Measurements from ENCODE around the gene AP5Z1. TPM values are rescaled to one million over a fixed set of nuclear protein-coding genes. Genes with fewer than 3 reads are reported as not detected.

AP5Z1 gene
- total RNA-seq, 2 donors from 2014 or later, result 30.9 to 61.7 TPM

DNA sequence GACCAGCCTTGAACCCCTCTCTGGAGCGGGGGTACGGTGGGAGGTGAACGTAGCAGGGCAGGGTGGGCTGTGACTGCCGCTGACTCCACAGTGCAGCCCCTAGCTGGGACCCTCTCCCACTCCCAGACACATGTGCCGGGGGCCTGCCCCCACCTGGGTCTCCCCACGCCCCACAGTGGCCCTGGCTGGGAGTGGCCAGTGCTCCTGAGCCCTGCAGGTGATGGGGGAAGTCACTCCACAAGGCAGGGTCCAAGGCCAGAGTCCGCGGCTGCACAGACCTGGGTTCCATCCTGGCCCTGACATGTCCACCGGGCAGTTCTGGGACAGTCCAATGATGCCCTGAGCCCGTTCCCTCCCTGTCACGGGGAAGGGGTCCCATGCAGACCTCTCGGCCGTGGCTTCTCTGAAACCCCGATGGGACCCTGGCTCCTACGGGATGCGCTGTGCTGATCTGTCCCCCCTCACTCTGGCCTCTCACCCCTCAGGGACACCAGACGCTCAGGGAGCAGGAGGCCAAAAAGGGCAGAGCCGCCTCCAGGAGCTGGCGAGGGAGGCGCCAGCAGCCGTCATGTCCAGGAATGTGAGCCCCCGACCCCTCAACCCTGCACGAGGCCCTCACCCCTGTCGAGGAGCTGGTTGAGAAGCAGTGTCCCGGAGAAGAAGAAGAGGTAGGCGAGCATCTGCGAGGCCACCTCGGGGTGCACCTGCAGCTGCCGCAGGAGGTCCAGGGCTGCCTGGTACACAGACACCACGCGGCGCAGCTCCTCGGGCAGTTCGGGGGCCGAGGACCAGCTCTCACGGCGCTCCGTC lies 40.4 kb downstream of the AP5Z1 start:
- H3K36me3 ChIP-seq, result no peaks in the 10 kb centered on the region
- TF ChIP-seq POLR2A (IDR thresholded peaks at IDR 0.05) (no peak), POLR2AphosphoS5 (IDR thresholded peaks at IDR 0.05) (no peak)
- TF ChIP-seq, protein P1, sequence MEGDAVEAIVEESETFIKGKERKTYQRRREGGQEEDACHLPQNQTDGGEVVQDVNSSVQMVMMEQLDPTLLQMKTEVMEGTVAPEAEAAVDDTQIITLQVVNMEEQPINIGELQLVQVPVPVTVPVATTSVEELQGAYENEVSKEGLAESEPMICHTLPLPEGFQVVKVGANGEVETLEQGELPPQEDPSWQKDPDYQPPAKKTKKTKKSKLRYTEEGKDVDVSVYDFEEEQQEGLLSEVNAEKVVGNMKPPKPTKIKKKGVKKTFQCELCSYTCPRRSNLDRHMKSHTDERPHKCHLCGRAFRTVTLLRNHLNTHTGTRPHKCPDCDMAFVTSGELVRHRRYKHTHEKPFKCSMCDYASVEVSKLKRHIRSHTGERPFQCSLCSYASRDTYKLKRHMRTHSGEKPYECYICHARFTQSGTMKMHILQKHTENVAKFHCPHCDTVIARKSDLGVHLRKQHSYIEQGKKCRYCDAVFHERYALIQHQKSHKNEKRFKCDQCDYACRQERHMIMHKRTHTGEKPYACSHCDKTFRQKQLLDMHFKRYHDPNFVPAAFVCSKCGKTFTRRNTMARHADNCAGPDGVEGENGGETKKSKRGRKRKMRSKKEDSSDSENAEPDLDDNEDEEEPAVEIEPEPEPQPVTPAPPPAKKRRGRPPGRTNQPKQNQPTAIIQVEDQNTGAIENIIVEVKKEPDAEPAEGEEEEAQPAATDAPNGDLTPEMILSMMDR (IDR thresholded peaks at IDR 0.05), result no peak
- no peak overlapping the region for H3K27ac ChIP-seq

DNA sequence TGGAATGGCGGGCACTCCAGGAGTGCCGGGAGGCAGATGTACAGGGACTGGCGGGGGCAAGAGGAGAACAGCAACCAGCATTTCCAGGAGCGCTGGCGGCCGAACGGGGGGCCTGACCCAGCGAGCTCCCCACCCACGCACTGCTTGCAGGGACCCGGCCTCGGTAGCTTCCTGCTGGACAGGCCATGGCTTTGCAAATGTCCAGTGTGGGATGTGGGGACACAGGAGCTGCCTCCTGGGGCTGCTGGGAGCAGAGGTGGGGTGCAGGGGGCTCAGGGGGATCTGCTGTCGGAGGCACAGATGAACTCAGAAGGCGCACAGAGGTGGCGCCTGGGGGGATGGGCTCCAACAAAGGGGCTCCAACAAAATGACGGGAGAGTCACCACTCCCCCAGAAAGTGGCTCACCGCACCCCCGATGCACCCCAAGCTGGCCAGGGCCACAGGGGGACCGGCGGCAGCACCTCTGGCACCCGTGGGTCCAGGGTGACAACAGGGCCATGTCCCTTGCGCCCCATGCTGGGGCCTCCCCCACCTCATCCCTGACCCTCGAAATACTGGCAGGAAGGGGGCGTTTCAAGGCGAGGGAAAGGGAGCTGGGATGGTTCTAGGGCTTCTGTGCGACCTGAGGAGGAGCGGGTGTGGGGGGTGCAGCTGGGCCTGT lies 41.1 kb downstream of the AP5Z1 start:
- Histone ChIP-seq H3K4me1 (replicated peaks) (no peaks in the 10 kb centered on the region), H3K36me3 (no peaks in the 10 kb centered on the region), H3K4me3 (no peak overlapping the region), H3K9me3 (no peaks in the 10 kb centered on the region), H3K27ac (no peak overlapping the region), H3K27me3 (replicated peaks; ENCODE audit: insufficient read depth) (no peaks in the 10 kb centered on the region)
- intact Hi-C loops (cut with DNase I), result no loop called here
- TF ChIP-seq, protein P1 (IDR thresholded peaks at IDR 0.05), result no peak
- no peak for TF ChIP-seq POLR2A (IDR thresholded peaks at IDR 0.05)
- TF ChIP-seq POLR2AphosphoS5 (IDR thresholded peaks at IDR 0.05), result no peak
- DNase-seq (ENCODE audit: low spot score), result no peak
- WGBS, result 93% methylated on average over 26 of the region's 26 CpGs

More for the DNA sequence above, 40.4 kb downstream of the AP5Z1 start:
- DNase-seq (ENCODE audit: low spot score), result no peak
- intact Hi-C loops (cut with DNase I), result no loop called here
- no peaks in the 10 kb centered on the region for H3K4me1 ChIP-seq (replicated peaks)
- H3K27me3 ChIP-seq (replicated peaks; ENCODE audit: insufficient read depth), result no peaks in the 10 kb centered on the region
- H3K9me3 ChIP-seq, result no peaks in the 10 kb centered on the region
- no peak overlapping the region for H3K4me3 ChIP-seq
- 89% methylated on average over 38 of the region's 38 CpGs for WGBS

DNA sequence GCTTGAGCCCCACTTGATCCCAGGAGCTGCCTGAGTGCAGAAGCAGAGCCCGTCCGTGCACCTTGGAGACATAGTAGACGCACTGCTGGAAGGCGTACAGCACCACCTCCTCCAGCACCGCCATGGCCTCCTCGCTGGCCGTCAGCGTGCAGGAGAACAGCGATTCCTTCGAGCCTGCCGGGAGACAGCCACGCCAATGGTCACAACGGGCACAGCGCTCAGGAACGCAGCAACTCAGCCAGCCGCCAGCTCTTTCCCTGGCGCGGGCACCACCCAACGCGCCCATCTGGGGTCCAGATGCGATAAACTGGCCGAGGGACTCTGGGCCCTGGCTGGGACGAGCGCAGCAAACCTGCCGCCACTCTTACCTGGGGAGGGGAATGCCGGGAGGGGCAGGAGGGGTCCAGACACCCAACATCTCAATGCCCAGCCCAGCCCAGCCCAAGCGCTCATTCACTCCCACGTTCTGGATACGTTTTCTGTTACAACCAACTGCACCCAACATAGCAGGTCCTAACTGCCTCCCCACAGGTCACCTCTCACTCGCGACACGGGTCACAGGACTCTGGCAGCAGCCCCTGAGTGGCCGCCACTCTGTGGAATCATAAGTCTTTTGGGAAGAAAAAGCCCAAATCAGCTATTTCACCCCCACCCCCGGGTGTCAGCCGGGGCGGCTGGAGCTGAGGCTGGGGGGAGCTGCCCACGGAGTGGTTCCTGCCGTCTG lies 41.9 kb downstream of the AP5Z1 start:
- no peaks in the 10 kb centered on the region for H3K9me3 ChIP-seq
- DNase-seq (ENCODE audit: low spot score), result no peak
- TF ChIP-seq POLR2A (IDR thresholded peaks at IDR 0.05), result no peak
- no peak for TF ChIP-seq POLR2AphosphoS5 (IDR thresholded peaks at IDR 0.05)
- no peak overlapping the region for H3K27ac ChIP-seq
- no peaks in the 10 kb centered on the region for H3K36me3 ChIP-seq
- H3K4me3 ChIP-seq, result no peak overlapping the region
- intact Hi-C loops (cut with DNase I), result no loop called here
- no peaks in the 10 kb centered on the region for H3K4me1 ChIP-seq (replicated peaks)
- WGBS, result 89% methylated on average over 38 of the region's 38 CpGs
- no peaks in the 10 kb centered on the region for H3K27me3 ChIP-seq (replicated peaks; ENCODE audit: insufficient read depth)

DNA sequence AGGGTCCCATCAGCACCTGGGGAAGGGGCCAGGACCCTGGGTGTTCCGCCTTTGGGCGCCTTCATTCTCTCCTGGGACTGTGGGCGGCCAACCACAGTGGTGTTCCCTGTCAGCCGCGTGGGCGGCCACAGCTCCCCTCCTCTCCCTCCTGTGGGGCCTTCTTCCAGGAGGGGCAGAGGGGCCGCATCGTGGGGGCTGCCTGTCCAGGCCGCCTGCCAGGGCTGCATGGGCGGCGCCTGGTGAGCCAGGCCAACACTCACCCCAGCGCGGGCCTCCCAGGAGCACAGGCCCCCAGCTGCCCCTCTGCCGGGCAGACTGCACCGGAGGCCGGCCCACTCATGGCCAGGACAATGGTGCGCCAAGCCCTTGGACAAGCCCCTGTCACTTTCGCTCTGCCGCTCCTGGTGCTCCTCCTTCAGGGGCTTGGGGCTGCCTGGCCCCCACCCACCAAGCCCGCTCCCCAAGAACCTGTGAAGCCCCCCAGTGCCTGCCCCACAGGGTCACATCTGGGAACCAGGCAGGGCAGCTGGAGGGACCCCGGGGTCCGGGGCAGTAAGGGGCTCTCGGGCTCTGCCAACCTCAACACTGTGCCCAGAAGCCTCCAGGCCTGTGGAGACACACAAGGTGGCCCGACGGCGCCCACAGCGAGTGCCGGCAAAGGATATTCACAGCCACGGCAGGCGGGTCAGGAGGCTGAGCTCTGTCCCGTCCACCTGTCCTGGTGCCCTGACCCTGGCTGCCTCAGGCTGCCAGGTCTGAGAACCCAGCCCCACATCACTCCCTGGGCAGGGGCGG lies 42.8 kb downstream of the AP5Z1 start:
- TF ChIP-seq POLR2AphosphoS5 (IDR thresholded peaks at IDR 0.05), result no peak
- TF ChIP-seq POLR2A (IDR thresholded peaks at IDR 0.05), result no peak
- TF ChIP-seq, protein P1 (IDR thresholded peaks at IDR 0.05), result no peak
- Histone ChIP-seq H3K27ac (no peak overlapping the region), H3K27me3 (replicated peaks; ENCODE audit: insufficient read depth) (no peaks in the 10 kb centered on the region)

More for the DNA sequence above, 42.8 kb downstream of the AP5Z1 start:
- intact Hi-C loops (cut with DNase I), result no loop called here
- WGBS, result 55% methylated on average over 20 of the region's 32 CpGs
- Histone ChIP-seq H3K9me3 (no peaks in the 10 kb centered on the region), H3K36me3 (no peaks in the 10 kb centered on the region), H3K4me1 (replicated peaks) (no peaks in the 10 kb centered on the region), H3K4me3 (no peak overlapping the region)
- DNase-seq (ENCODE audit: low spot score), result no peak

Measured in prostate gland (tissue), 2 donors.